SJSA1 (cell line): ENCODE data around the gene MOSMO. TPM values are rescaled to one million over a fixed set of nuclear protein-coding genes. Genes with fewer than 3 reads are reported as not detected.
"Not testable (repeated sequence)": the region's sequence is repeated elsewhere in the genome, so short reads cannot be mapped to it uniquely, and the experiment has no call there.

Experiments used
- DNase-seq, 2 experiments: peaks; one replicate each; pipeline ENCODE4 v3.0.0-alpha.2; 2015 to 2020; ENCODE audit warnings: low spot score in 2 of 2, low read depth in 1 of 2
- H3K27ac ChIP-seq: fragments of 250-450 bp; sonication (Bioruptor Pico); 2 replicates; pipeline ENCODE4 v1.5.1; 2020; ENCODE audit warnings: mild to moderate bottlenecking, moderate library complexity
- H3K27me3 ChIP-seq: fragments of 250-450 bp; sonication (Bioruptor Pico); replicated peaks from 2 replicates; pipeline ENCODE4 v1.5.1; 2020; ENCODE audit warnings: mild to moderate bottlenecking, moderate library complexity
- H3K36me3 ChIP-seq: fragments of 250-450 bp; sonication (Bioruptor Pico); 2 replicates; pipeline ENCODE4 v1.5.1; 2020; ENCODE audit warnings: mild to moderate bottlenecking
- H3K4me1 ChIP-seq: fragments of 250-450 bp; sonication (Bioruptor Pico); replicated peaks from 2 replicates; pipeline ENCODE4 v1.6.1; 2021; ENCODE audit warnings: mild to moderate bottlenecking
- H3K4me3 ChIP-seq: fragments of 250-450 bp; sonication (Bioruptor Pico); 2 replicates; pipeline ENCODE4 v1.5.1; 2020; ENCODE audit warnings: mild to moderate bottlenecking
- H3K9me3 ChIP-seq: fragments of 250-450 bp; sonication (Bioruptor Pico); replicated peaks from 2 replicates; pipeline ENCODE4 v1.5.1; 2020; ENCODE audit warnings: mild to moderate bottlenecking
- total RNA-seq: library from RNA; depleted of rRNA; stranded (reverse); fragments of >200 nt; shearing (Covaris generic); gene quantifications from 2 replicates; pipeline ENCODE4 v1.2.3, GENCODE V29; 2014

MOSMO gene
- total RNA-seq, 1 experiment from 2014 or later: 30.3 TPM

DNA sequence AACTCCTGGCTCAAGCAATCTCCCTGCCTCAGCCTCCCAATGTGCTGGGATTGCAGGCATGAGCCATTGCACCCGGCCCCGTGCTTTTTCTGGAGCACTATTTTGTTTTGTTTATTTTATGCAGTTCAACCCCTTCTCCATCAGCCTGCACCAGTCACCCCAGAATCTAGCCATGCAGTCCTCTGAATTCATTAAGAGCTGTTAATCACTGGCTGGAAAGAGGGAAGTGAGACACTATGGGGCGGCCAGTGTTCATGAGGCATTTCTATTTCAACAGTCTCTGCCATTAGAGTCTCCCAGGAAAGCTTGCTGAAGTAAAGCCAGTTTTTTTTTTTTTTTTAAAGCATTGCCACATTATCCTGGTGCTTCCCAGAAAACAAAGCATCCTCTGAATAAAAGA, 86.1 kb downstream of the MOSMO start:
- H3K4me3 ChIP-seq: no peak overlapping the region
- H3K27me3 ChIP-seq: no peaks in the 10 kb centered on the region
- H3K27ac ChIP-seq: no peak overlapping the region
- H3K36me3 ChIP-seq: no peaks in the 10 kb centered on the region
- no peaks in the 10 kb centered on the region for H3K9me3 ChIP-seq
- DNase-seq: no peak
- no peaks in the 10 kb centered on the region for H3K4me1 ChIP-seq

DNA sequence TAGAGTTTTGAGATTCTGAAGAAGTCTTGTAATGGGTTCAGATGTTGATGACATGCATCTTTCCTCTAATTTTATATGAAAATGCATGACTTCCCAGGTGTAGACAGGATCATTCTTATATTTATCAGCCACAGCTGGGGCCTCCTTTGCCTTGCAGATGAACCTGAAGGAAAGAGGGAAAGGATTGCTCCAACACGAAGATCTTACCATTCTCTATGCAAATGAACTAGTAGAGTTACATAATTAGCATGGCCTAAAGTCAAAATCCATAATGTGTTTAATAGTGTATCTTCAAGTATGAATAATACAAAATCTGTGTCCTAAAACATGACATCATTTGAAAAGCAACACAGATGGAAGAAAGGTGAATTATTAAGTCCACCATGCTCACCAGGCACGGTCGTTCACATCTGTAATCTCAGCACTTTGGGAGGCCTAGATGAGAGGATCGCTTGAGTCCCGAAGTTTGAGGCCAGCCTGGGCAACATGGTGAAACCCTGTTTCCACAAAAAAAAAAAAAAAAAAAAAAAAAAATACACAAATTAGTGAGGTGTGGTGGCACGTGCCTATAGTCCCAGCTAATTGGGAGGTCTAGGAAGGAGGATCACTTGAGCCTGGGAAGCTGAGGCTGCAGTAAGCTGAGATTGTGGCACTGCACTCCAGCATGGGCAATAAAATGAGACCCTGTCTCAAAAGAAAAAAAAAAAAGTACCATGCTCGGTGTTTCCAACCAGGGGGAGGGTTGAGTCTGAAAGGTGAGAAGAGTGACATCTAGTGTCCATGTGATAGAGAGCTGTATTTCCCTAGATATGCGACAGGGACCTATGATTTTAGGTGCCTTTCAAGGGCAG, 90.7 kb downstream of the MOSMO start:
- Histone ChIP-seq H3K36me3 (no peaks in the 10 kb centered on the region), H3K27me3 (no peaks in the 10 kb centered on the region), H3K27ac (no peak overlapping the region), H3K9me3 (no peaks in the 10 kb centered on the region), H3K4me1 (no peaks in the 10 kb centered on the region), H3K4me3 (no peak overlapping the region)
- DNase-seq: peak in 1 of 2 experiments; percentile 40

DNA sequence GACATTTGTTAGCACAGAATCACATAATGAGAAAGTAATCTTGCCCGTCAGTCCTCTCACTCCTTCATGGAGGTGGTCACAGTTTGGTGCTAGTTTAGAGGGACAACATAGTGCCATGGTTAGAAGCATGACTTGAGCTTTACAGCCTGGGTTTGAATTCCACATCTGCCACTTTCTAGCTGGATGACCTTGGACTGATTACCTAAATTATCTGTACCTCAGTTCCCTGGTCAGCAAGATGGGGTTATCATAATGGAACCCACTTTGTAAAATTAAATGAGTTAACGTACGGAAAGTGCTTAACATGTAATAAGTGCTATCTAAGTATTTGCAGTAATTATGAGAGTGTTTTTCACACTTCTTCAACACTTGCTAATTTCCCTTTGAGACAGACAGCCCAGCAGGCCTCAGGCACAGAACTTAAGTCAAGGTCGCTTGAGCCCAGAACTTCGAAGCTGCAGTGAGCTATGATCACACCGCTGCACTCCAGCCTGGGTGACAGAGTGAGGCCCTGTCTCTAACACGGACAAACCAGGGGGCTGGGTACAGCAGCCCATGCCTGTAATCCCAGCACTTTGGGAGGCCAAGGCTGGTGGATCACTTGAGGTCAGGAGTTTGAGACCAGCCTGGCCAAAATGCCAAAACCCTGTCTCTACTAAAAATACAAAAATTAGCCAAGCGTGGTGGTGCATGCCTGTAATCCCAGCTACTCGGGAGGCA, 91.5 kb downstream of the MOSMO start:
- Histone ChIP-seq H3K36me3 (no peaks in the 10 kb centered on the region), H3K27ac (no peak overlapping the region), H3K4me3 (no peak overlapping the region), H3K9me3 (no peaks in the 10 kb centered on the region), H3K4me1 (no peaks in the 10 kb centered on the region), H3K27me3 (no peaks in the 10 kb centered on the region)
- DNase-seq: no peak

DNA sequence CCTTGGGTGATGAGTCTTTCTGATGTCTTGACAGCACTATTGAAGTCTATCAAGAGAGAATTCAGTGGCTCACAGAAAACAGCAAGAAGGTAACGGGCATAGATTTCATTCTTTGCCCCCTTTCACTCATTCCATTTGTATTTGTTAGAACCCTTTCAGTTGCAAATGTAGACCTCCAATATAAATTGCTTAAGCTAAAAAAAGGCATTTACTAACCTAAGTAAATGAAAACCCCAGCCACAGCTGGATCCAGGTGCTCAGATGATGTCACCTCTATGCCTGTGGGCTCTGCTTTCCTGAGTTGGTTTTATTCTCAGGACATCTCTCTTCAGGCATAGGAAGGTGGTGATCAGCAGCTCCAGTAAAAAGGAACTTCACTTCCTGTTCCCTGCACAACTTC, 95.5 kb downstream of the MOSMO start:
- H3K4me1 ChIP-seq: no peaks in the 10 kb centered on the region
- no peak overlapping the region for H3K27ac ChIP-seq
- H3K4me3 ChIP-seq: no peak overlapping the region
- no peaks in the 10 kb centered on the region for H3K36me3 ChIP-seq
- H3K27me3 ChIP-seq: peaks cover 7% of the 10 kb centered on the region
- H3K9me3 ChIP-seq: no peaks in the 10 kb centered on the region
- no peak for DNase-seq

DNA sequence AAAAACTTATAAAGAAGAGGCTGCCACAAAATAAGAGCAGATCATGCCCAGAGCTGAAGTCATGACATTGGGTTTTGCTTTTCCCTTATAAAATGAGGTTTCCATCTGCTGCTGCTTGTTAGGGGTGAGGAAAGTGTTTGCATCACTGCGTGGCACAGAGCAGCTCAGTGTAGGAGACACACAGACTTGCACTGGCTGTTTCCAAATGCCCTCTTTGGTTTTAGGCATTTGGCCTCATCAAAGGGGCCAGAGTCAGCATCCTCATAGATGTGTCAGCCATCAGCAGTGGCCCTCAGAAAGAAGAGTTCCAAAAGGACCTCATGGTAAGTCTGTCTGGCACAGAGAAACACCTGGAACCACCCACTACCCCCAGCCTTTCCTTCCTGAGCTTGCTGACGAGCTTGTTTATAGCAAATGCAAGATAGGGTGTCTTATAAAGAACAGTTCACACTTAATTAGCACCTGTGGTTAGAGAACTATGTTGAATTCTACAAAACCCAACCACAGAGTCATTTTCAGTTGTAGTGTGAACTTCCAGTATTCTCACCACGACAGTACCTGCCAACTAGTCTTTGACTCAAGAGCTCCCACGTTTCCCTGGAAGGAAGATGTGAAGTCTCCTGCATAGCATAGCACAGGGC, 101.5 kb downstream of the MOSMO start:
- DNase-seq: no peak
- H3K27me3 ChIP-seq: peaks cover 30% of the 10 kb centered on the region
- H3K4me1 ChIP-seq: no peaks in the 10 kb centered on the region
- H3K27ac ChIP-seq: no peak overlapping the region
- H3K4me3 ChIP-seq: no peak overlapping the region
- H3K9me3 ChIP-seq: no peaks in the 10 kb centered on the region
- no peaks in the 10 kb centered on the region for H3K36me3 ChIP-seq

GRCh38 chr16:22111629-22112028, 103.7 kb downstream of the MOSMO start:
- H3K9me3 ChIP-seq, H3K27ac ChIP-seq, H3K4me1 ChIP-seq, H3K36me3 ChIP-seq, DNase-seq, H3K4me3 ChIP-seq: not testable (repeated sequence)
- peaks cover 31% of the 10 kb centered on the region for H3K27me3 ChIP-seq

- no peak for DNase-seq
- peaks cover 5% of the 10 kb centered on the region for H3K27me3 ChIP-seq
These were observed 108.3 kb downstream of the MOSMO start for GRCh38 chr16:22116095-22116700.

DNA sequence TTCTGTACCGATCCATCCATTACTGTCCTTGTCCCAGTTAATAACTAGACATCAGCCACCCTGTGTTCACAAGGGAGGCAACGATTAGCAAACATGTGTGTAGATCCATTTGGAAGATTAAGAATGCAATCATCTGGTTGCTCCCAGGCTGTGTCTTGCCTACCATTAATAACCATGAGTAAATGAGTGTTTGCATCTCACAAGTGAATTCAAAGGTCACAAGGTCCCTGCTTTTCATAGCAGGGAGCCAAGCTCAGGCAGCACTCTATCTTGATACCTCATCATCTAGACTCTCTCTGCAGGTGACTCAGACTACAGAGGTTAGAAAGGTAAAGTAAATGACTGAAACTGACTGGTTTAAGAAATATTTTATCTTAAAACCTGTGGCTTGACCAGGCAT, 109.7 kb downstream of the MOSMO start:
- Histone ChIP-seq H3K4me1 (no peaks in the 10 kb centered on the region), H3K9me3 (no peaks in the 10 kb centered on the region), H3K27ac (no peak overlapping the region), H3K27me3 (0 out of 2 replicates have a peak, but pooled peaks cover 5% of the 10 kb centered on the region), H3K4me3 (no peak overlapping the region), H3K36me3 (no peaks in the 10 kb centered on the region)
- no peak for DNase-seq

More at GRCh38 chr16:22116095-22116700, 108.3 kb downstream of the MOSMO start:
- Histone ChIP-seq H3K4me3 (no peak overlapping the region), H3K27ac (no peak overlapping the region), H3K4me1 (no peaks in the 10 kb centered on the region), H3K36me3 (no peaks in the 10 kb centered on the region), H3K9me3 (no peaks in the 10 kb centered on the region)

DNA sequence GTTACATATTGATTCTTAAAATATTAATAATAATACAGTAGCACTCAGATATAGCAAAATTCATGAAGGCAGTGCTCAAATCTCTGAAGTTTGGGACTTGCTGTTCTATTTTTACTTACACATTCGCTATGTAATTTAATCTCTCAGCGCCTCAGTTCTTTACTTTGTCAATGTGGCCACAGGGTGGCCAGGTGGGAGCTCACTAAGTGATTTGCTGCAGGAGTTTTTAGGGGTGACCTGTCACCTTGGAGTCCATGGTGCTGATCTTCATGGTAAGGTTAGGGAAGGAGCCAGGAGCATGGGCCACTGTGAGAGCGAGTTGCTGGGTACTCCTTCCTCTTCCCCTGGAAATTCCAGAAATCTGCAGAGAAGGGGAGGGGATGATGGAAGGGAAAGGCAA, 112.5 kb downstream of the MOSMO start:
- Histone ChIP-seq H3K36me3 (no peaks in the 10 kb centered on the region), H3K27me3 (no peaks in the 10 kb centered on the region), H3K4me3 (no peak overlapping the region), H3K9me3 (no peaks in the 10 kb centered on the region), H3K27ac (no peak overlapping the region), H3K4me1 (no peaks in the 10 kb centered on the region)
- DNase-seq: no peak

- Histone ChIP-seq H3K36me3 (no peaks in the 10 kb centered on the region), H3K4me1 (no peaks in the 10 kb centered on the region), H3K9me3 (no peaks in the 10 kb centered on the region), H3K27ac (no peak overlapping the region), H3K4me3 (no peak overlapping the region), H3K27me3 (no peaks in the 10 kb centered on the region)
- DNase-seq: no peak
These were observed 114.3 kb downstream of the MOSMO start for GRCh38 chr16:22122239-22122638.

- H3K9me3 ChIP-seq: no peaks in the 10 kb centered on the region
- no peak for DNase-seq
- no peaks in the 10 kb centered on the region for H3K27me3 ChIP-seq
- H3K4me1 ChIP-seq: no peaks in the 10 kb centered on the region
- no peak overlapping the region for H3K27ac ChIP-seq
- no peak overlapping the region for H3K4me3 ChIP-seq
- no peaks in the 10 kb centered on the region for H3K36me3 ChIP-seq
These were observed 115.2 kb downstream of the MOSMO start for GRCh38 chr16:22123146-22123545.

DNA sequence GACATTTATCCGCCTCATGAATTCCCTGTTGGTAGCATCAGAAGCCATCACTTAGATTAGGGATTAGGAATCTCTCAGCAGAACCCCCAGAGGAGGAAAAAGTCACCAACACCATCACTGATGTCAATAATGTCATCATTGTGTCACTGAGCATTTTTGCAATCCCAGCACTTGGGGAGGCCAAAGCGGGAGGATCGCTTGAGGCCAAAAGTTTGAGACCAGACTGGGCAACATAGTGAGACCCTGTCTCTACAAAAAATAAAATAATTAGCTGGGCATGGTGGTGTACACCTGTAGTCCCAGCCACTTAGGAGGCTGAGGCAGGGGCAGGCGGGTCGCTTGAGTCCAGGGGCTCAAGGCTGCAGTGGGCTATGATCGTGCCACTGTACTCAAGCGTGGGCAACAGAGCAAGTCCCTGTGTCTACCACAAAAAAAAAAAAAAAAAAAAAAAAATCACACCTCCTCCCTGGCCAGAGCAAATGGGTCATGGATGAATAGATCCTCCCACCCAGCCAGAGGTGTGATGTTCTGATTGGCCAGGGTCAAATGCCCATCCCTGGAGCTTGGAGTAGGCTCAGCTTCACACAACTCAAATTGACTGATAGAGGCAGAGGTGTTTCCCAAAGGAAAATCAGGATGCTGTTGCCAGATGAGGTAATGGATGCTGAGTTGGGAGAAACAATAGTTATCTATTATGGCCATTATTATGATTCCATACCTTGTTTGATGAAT, 116.0 kb downstream of the MOSMO start:
- Histone ChIP-seq H3K27ac (no peak overlapping the region), H3K4me3 (no peak overlapping the region), H3K9me3 (0 out of 2 replicates have a peak, but pooled peaks cover 3% of the 10 kb centered on the region), H3K27me3 (no peaks in the 10 kb centered on the region), H3K4me1 (no peaks in the 10 kb centered on the region), H3K36me3 (no peaks in the 10 kb centered on the region)
- no peak for DNase-seq

GRCh38 chr16:22124583-22125284, 116.8 kb downstream of the MOSMO start:
- Histone ChIP-seq H3K9me3 (0 out of 2 replicates have a peak, but pooled peaks cover 3% of the 10 kb centered on the region), H3K36me3 (no peaks in the 10 kb centered on the region), H3K4me1 (no peaks in the 10 kb centered on the region), H3K27me3 (no peaks in the 10 kb centered on the region), H3K4me3 (no peak overlapping the region), H3K27ac (no peak overlapping the region)
- no peak for DNase-seq
